NCI-H187 treated with DMSO at 0.1 percent for 48 hours (cell line): ENCODE data around the gene DHRS13.
"Not testable (repeated sequence)": the region's sequence is repeated elsewhere in the genome, so short reads cannot be mapped to it uniquely, and the experiment has no call there.

ENCODE experiments used
- DNase-seq: peaks from one replicate; lab custom pipeline; 2025; lab: John Stamatoyannopoulos, UW

The DHRS13 gene

DNA sequence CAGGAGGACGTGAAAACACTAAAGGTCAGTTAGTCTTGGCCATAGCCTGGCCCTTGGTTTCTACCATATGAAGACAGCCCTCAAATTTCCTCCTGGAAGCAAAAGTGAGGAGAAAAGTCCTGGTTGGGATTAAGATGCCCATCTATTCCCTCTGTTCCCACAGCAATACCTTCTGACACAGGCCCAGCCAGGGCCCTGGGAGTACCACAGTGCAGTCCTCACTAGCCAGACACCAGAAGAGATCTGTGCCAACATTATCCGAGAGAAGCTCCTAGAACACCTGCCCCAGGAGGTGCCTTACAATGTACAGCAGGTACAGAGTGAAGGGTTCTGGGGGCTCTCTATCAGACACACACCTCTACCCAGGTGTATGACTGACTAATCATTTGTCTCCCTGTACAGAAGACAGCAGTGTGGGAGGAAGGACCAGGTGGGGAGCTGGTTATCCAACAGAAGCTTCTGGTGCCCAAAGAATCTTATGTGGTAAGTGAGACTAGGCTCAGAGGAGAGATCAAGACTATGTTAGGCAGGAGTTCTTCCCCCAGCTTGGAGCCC is 44.0 kb downstream of the DHRS13 start:
- no peak for DNase-seq

DNA sequence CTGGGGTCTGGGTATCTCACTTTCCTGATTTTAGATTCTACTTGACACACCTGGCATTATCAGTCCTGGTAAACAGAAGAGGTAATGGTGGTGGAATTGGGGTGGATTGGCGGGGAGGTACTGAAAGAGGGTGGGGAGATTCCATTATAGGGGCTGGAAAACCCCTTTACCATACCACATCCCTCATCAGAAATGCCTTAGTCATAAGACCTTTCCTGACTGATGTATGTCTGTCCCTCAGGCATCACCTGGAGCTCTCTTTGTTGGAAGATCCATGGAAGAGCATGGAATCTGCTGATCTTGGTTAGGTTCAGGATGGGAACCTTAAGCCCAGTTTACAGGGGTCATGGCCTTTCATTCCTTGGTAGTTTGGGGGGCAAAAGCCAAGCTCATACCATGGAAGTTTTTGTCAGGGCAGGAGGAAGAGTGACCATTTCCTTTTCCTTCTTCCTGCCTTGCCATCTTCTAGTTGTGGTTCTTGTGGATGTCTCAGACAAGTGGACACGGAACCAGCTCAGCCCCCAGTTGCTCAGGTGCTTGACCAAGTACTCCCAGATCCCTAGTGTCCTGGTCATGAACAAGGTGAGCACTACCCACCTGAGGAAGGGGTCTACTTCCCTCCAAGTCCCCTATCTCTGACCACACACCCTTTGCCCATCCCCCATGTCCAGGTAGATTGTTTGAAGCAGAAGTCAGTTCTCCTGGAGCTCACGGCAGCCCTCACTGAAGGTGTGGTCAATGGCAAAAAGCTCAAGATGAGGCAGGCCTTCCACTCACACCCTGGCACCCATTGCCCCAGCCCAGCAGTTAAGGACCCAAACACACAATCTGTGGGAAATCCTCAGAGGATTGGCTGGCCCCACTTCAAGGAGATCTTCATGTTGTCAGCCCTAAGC is 44.7 kb downstream of the DHRS13 start:
- DNase-seq, result no peak

DNA sequence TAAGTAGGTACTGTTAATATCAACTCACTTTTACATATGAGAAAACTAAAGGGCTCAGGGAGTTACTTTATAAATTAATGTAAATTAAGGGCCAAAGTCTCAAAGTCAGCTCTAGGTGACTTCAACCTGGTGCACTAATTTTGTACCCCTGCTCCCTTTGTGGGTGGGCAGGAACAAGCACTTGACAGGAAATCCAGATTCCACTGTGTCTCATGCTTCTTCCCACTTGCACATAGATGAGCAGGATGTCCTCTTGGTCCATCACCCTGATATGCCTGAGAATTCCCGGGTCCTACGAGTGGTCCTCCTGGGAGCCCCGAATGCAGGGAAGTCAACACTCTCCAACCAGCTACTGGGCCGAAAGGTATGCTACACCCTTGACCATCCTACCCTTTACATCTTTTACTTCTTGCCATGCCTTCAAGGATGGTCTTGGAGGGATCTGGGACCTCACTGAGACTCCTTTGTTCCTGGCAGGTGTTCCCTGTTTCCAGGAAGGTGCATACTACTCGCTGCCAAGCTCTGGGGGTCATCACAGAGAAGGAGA is 46.8 kb downstream of the DHRS13 start:
- no peak for DNase-seq

DNA sequence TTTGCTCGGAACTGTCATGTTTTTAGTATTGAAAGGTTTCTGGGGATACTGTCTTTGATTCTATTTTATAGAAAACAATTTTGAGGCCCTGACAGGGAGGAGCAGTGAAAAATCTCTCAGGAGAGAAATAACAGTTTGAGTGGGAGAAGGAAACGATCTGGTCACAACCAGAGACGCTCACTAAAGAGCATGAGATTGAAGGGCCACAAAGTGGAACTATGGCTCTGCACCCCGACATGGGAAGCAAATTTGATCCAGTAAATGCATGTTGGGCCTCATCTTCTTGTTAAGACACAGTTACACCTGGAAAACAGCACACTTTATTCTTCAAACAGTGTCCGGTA is 47.6 kb downstream of the DHRS13 start:
- no peak for DNase-seq

DNA sequence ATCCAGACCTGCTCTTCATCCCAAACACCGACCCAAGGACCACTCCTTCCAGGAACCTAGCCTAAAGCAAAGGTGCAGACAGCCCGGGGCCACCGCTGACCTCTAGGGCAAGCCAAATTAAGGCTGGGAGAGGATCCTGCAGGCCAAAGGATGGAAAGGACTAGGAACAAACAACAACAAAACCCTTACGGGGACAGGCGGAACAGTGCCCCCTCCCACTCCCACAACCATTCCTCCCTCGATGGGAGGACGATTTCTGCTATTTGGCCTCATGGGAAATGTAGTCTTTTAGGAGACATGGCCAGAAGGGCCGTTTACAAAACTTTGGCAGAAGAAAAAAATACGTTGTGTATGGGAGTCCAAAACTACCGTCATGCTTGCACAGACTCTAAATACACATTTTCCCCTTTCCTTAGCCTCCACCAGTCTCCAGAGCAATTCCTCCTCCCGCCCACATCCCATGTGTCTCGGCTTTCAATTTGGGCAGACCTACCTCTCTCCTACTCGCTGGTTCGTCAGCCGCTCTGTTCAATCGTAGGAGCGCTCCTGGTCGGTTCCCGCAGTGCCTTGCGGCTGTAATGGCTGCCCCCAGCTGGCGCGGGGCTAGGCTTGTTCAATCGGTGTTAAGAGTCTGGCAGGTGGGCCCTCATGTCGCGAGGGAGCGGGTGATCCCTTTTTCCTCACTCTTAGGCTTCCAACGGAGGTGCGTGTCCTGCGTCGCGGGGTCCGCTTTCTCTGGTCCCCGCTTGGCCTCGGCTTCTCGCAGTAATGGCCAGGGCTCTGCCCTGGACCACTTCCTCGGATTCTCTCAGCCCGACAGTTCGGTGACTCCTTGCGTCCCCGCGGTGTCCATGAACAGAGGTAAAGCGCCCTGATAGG is 48.2 kb downstream of the DHRS13 start, which contains the start of gene ERAL1:
Gene ERAL1, plus strand, starts transcription at position 560 of the 879 bp plus-strand sequence. Its CDS starts 19 bp downstream, at position 579.
- DNase-seq, result peak; percentile 27

DNA sequence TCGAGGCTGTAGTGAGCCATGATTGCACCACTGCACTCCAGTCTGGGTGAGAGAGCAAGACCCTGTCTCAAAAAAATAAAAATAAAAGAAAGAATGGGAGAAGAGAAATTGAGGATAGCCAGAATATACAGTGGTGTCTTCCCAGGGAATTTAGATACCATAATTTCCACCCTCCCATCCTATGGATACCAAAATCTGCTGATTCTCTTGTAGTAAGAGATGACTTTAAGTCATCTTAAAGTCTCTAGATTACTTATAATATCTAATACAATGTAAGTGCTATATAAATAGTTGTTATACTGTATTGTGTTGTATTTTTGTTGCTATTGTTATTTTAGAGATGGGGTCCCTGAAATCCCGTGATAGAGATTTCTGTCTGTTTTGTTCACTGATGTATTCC is 49.6 kb downstream of the DHRS13 start:
- DNase-seq, result no peak

DNA sequence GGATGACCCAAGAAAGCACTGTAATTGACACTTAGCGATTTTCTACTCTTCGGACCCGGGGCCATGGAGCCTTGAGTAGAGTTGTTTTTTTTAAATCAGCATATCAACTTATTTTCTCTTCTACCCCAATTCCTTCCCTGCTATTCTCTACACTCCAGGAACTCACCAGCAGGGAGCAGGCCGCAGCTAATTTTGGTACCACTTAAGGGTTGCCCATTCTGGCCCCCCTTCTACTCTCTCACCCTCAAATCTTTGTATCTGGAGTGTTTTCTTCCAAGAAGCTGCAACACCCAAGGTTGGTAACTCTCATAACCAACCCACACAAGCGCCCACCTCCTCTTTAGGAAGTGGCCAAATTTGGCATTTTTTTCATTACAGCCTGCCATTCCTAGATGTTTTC is 53.6 kb downstream of the DHRS13 start:
- no peak for DNase-seq

DNA sequence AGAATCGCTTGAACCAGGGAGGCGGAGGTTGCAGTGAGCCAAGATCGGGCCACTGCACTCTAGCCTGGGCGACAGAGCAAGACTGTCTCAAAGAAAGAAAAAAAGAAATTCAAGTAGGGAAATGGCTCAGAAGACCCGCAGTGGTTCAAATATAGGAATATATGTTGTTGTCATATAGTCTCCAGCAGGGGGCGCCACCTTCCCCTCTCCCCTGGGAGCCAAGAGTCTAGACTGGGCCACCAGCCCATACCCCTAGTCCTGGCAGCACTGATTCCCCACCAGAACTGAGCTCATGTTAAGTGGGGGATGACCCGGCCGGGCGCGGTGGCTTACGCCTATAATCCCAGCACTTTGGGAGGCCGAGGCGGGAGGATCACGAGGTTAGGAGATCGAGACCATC is 54.2 kb downstream of the DHRS13 start:
- DNase-seq, result not testable (repeated sequence)
